SKM-1 (cell line): Measurements from ENCODE around the gene TCF3.
"Not testable (repeated sequence)": the region's sequence is repeated elsewhere in the genome, so short reads cannot be mapped to it uniquely, and the experiment has no call there.

Source experiments
- DNase-seq: peaks from one replicate; lab custom pipeline; 2025; ENCODE audit not compliant: unreplicated experiment; lab: John Stamatoyannopoulos, UW

The TCF3 gene

DNA sequence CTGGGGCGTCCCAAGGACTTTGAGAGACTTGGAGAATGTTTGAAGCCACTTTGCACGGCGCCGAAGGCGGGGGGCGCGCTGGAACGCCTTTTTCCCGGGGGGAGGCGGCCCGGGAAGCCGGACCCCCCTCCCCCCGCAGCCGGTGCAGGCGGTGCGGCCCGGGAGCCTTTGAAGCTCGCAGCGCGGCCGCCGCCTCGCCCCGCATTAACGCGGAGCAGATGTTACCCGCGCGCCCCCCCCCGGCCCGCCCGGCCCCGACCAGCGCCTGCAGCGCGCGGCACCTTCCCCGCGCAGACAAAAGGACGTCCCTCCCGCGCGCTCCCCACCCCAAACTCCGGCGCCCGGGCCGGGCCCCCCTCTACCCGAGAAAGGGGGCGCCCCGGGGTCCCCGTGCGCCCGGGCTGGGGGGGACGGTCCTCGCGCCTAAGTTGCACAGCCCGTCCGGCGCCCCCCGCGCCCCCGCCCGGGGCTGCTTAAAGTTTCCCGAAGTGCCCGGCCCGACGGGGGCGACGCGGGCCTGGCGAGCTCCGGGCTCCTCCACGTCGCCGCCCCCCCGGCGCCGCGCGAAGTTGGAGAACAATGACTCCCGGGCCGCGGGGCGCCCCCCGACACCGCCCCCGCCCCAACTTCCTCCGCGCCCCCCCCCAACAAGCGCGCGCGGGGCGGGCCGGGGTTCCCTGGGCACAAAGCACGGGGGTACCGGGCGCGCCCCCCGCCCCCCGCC, 685 bp downstream of the TCF3 start:
- no peak for DNase-seq

DNA sequence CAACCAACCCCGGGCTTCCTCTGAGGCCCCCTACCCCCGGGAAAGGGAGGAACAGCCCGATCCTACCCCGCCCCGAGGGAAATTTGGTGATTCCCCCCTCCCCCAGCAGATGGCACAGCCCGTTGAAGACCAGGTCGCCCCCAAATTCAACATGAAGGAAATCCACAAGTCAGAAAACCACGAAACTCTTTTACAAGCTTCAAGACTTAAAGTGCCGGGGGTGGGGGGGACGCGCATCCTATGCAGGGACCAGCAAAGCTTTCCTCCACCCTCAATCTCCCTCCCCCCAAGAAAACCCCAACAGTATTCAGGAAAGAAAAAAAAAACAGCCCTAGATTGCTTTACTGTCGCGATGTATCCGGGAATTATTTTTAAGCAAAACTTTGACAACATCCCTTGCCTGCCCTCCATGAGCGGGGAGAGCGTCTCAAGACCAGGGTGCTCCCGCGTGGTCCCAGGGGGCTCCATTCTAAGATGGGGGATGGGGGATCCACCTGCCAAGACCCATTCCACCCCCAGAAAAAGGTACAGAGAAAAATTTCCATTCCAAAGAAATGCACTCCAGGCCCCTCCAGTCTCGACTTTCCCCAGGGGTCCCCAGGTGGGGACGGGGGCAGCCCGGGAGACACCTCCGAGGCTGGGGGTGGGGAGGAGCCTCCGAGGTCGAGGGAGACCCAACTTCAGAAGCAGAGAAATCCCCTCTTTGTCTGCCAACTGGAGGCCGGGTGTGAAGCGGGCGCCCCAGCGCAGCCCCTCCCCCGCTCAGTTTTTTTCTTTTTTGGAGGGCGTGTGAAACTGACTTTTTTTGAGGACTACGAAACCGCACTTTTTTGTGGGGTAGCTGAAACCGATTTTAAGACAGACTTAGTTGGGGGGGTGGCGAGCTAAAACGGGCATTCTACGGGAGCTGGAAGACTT, 1.5 kb downstream of the TCF3 start:
- no peak for DNase-seq

DNA sequence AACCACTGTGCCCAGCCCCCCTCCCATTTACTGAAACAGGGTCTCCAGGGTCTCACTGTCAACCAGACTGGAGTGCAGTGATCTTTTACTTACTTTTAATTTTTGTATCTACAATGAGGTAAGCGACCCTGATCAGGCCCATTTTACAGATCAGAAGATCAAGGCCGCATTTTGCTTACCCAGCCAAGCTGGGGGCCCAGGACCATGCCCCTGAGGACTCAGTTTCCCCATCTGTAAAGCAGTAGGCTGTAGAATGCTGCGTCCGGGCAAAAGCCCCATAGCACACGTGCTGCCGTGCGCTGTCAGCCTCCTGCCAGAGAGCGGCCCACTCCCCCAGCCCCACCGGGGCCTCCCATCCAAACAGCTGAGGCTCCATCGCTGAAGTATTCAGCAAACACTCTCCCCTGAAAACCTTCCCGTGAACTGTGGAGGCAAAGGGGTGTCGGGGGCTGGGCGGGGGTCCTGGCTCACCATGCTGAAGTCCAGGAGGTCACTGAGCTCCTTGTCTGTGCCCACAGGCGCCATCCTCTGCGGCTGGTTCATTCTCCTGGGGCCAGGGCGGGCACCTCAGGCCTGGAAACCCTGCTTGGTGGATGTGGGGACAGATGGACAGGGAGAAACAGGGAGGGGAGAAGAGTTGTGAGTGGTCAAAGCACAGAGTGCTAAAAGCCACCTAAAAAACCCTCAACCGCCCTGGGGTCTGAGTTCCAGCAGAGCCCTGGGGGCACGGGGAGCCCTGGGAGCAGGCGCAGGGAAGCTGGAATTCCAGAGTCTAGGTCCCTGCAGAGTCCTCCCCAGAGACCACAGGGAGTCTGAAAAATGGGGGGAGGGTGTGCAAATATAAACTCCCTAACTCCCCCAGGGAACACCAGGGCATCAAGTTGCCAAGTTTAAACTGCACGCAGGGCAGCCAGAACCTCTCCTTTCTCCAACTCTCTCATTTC, 2.4 kb downstream of the TCF3 start:
- DNase-seq: no peak

DNA sequence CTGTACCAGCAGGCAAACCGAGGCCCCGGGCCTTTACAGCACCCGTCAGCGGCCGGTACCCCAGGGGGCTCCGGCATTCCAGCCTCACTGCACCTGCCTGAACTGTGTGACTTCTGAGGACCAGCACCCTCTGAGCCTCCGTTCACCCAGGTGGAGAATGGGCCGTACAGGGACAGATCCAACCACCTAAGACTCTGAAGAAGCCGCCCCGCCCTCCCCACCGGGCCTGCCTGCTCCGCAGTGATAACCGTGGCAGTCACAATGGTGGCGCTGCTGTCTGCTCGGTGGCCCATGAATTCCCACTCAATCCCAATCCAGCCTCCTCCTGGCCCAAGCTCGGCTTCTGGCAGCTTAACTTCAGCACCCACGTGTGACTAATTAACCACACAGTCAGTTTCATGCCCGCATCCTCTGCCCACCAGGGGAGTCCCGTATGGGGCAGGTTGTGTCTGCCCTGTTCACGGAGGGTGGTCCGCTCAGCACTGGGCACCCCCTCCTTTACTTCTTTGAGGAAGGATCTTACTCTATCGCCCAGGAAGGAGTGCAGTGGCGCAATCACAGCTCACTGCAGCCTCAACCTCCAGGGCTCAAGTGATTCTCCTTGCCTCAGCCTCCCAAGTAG, 3.4 kb downstream of the TCF3 start:
- no peak for DNase-seq

DNA sequence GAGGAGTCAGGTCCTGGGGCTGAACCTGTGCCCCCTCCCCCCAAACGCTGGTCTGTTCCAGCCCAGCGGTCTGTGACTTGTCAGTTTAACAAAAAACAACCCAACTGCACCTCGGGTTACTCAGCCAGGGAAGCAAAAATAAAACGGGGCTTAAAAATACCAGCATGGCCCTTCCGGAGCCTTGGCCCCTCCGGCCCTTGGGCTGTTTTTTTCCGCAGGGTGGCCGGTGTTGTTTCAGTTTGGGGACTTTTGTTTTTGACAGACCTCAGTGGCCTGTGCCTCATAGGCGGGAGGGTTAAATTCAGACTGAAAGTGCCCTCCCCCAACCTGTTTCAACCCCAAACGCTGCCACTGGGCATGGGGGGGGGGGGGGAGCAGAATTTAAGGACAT, 4.0 kb downstream of the TCF3 start:
- DNase-seq: no peak

DNA sequence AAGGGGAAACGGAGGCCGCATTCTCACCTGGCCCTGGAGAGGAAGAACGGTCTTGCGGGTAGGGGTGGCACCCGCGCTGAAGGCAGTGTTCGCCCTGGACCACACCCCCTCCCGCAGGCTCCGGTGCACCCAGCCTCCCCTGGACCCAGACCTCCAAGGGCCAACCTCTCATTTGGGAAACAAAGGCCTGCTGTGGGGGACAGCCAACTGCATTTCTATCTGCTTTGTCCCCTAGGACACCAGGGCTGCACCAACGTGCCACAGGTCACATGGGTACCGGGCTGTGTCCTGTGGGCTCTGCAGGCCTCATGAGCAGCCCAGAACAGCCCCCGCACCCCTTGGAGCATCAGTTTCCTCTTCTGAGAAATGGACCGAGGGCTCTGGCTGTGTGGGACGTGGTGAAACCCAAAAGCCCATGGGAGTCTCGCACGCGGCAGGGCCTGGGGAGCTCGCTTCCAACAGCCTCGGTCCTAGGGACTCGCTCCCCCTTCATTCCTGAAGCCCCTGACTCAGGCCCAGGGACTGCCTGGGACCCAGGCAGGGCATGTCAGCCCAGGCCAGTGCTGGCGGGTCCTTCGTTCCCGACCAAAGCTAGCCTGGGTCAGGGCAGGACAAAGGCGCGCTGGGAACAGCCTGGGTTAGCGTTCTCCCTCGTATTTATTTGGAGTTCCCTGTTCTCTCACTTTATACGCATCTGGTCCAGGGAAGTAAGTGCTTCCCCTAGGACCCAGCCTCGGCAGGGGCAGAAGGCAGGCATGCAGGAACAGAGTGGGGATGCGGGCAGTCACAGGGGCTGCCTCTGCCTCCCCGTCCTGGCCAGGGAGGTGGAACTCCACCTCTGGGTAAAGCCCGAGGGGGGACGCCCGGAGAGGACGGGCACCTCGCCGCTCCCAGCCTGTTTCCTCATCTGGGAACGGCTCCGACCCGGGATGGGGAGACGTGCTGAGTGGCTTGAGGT, 4.6 kb downstream of the TCF3 start:
- DNase-seq: no peak

DNA sequence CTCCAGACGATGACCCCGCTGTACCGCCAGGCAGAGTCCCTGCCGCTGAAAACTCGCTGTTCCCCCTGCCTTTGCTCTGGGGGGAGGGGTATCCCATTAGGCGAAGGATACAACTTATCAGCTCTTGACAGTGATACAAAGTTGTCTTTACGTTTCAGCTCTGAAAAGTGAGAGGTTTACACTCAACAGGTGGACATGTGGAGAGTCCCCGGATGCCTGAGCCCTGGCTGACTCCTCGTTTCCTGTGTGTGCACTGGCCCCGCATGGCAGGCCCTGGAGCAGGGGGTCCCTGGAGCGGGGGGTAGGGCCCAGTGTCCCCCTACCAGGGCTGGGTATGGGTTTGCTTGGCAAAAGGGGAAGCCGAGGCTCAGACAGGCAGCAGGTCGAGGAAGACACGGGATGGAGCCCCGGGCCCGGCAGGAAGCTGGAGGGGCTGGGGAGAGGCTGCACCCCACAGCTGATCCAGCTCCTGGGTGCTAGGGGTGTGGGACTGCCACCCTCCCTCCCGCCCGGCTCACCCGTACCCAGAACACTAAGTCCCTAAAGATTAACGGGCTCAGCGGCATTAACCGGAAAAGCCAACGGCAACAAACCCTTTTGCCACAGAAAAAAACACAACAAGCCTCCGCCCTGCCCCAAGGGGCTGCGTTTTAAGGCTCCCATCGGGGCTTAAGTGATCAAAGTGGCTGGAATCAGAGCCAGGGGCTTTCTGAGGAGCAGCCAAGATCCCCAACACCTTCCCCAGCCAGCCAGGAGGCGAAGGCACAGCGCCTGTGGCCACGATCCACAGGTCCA, 5.6 kb downstream of the TCF3 start:
- DNase-seq: no peak

DNA sequence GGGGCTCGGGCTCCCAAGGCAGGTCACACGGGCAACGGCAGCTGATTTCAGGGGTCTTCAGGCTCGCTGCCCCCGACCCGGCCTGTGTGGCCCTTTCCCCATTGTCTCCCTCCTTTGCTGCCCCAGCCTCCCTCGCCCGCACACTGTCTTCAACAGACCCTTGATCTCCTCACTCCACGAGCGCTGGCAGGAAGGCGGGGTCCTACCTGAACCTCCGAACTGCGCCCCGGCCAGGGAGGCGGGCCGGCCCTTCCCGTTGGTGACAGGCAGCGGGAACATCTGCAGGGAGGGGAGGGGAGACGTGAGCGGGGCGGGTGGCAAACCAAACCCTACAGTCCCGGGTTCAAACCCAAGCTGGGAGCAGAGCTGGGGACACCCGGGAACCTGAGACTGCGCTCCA, 6.3 kb downstream of the TCF3 start:
- no peak for DNase-seq

DNA sequence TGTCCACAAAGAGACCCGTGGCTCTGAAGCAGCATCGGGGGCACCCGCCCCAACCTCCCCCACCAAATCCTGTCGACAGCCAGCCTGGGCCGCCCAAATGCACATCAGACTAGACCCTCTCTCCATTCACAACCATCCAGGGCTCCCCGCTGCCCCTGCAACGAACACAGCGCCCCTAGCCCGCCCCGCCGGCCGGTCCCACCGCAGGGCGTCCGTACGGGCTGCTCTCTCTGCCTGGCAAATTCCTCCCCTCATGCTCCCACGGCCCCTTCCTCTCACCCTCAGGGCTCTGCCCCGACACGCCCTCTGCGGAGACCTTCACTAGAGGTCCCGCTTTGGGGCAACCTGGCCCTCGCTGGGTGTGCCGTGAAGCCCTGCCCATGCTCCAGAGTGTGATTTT, 7.1 kb downstream of the TCF3 start:
- DNase-seq: no peak

DNA sequence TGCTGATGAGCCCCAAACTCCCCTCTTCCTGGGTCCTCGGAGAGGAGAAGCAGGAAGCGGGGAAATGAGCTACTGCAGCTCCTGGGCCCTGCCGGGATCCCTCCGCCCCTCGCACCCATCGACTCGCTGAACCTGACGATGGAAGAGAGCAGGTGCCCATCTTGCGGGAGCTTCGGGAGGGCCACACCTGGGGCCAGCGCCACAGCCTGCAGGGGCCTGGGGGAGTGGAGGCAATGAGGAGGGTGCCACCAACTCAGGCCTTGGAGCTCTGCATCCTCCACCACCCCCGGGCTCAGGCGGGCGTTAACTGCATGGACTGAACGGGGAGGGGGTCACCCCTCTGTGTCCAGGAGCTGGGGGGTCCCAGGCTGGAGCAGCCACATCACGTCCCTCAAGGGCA, 8.3 kb downstream of the TCF3 start:
- no peak for DNase-seq

DNA sequence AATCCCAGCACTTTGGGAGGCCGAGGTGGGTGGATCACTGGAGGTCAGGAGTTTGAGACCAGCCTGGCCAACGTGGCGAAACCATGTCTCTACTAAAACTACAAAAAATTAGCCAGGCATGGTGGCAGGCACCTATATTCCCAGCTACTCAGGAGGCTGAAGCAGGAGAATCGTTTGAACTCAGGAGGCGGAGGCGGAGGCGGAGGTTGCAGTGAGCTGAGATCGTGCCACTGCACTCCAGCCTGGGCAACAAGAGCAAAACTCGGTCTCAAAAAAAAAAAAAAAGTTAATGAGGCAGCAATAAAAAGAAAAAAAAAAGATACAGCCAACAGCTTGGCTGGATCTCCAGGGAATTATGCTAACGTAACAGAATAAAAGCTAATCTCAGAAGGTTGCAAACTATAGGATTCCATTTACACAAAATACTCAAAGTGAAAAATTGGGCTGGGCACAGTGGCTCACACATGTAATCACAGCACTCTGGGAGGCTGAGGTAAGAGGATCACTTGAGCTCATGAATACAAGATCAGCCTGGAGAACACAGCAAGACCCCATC, 11.4 kb downstream of the TCF3 start:
- not testable (repeated sequence) for DNase-seq

DNA sequence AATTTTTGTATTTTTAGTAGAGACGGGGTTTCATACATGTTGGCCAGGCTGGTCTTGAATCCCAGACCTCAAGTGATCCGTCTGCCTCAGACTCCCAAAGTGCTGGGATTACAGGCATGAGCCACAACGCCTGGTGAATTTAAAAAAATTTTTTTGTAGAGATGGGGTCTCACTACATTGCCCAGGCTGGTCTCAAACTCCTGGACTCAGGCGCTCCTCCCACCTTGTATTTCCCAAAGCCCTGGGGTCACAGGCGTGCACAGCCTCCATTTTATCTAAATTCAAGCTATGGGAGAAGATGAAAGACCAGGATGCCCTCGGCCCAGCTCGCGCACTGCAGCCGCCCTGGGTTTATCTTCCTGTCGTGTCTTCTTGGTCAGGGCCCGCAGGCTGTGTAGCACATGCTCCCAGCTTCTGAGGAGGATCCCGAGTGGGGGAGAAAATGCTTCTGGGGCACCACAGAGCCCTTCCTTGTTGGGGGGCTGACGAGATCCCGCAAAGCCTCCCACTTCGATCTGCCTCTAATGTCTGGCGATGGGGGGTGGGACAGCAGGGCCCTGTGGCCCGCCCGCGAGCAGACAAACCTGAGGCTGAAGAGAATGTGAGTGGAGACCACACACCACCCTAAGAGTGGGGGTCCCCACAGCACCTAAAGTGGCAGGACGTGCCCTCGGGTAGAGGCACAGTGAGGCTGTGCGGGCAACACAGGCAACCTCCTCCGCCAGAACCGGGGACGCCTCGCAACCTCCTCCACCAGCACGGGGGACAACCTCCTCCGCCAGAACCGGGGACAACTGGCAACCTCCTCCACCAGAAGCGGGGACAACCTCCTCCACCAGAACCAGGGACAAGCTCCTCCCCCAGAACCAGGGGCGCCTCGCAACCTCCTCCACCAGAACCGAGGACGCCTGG, 15.8 kb downstream of the TCF3 start:
- DNase-seq: no peak

DNA sequence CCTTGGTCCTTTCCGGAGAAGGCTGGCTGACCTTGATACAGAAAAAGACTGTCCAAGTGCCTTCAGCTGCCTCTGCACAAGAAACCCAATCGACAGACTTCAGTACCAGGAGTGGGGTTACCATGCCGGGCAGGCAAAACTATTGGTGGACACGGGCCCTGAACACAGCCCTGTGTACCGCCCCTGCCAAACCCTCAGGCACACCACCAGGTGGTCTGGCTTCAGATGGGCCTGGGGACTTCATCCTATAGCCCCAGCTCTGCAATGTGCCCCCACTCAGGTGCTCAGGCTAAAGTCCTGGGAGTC, 17.5 kb downstream of the TCF3 start:
- DNase-seq: no peak

DNA sequence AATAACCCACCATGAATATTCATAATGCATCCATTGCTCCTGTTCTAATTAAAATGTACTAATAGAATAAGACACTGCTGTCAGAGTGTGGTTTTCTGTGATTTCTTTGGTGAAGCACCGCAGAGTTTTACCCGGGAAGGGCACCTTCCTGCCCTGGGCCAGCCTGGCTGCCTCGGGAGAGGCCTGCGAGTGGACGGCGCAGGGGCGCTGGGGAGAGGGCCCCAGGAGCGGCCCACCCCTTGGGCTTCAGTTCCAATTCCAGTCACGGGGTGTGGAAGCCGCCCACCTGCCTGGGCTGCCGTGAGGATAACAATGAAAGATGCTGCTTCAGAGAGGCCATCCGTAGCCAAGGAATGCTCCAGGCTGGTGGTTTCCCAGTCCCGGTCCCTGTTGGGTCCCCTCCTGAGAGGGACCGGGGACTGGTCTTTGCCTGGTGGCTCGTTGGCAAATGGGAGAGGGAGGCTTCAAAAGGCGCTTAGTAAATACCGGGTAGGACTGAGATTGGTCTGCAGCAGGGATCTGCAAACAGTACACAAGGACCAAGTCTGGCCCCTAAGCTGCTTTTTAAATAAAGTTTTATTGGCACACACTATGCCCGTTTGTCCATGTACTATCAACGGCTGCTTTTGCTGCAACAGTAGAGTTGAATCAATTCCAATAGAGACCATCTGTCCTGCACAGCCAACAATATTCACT, 18.0 kb downstream of the TCF3 start:
- no peak for DNase-seq

DNA sequence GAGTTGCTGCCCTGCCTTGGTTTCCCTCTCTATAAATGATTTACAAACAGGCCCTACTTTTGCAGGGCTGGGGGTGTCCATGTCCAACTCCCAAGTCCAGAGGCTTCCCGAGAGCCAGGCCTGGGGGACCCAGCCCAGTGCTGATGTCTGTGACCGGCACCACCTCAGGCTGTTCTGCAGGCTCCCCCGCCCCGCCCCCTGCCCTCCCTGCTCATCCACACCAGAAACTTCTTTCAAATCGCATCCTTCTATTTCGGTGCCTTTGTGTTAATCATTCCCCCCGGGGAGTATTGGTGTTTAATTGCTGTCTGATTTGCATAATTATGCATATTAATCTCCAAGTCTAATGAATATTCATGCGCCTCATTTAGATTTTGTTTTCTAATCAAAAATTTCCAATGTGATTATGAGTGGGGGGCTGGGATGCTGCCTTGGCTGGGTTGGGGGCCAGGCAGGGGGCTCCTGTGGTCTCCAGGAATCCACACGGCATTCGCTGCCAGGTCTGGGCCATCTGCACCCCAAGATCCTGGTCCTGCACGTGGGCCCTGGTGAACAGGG, 19.1 kb downstream of the TCF3 start:
- DNase-seq: no peak

DNA sequence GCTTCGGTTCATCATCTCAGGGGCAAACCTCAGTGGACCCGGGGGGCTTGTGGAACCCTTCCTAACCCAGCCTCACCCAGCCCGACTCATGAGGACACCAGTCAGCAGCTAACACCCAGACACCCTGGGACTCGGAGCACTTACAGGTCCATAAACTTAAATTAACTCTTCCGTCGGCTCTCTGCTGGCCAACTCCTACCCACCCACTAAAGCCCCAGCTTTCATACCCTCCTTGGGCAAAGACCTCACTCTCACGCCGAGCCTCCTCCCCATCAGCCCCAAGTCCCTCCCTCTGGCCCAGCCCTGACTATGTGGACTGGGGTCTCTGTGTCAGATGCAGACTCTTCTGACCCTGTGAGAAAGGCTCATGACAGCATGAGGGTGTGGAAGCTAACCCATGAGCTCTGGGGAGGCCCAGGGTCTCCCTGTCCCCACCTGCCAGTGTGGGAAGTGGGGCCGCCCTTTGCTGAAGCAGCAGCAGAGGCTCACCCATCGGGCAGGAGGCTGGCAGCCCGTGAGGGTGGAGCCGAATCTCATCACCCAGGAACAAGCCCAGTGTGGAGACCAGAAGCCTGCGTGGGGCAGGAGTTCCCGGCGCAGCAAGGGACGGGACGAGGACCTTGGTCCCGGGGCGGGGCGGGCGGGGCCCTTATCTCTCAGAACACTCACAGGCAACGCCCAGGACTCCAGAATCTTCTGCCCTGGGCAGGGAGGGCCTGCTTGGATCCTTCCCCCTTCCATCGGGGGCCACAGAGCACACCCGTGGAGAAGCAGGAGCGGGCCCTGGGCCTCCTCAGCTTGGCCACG, 19.8 kb downstream of the TCF3 start:
- DNase-seq: no peak
